ENCODE measurements around the gene ANG. TPM values are rescaled to one million over a fixed set of nuclear protein-coding genes. Genes with fewer than 3 reads are reported as not detected.

The ANG gene
- total and polyA plus RNA-seq, 2 of the 8 experiments (the other 6 are each of a cell fraction or from before 2014, with no cell fraction given), result 2.2 to 4.6 TPM

GRCh38 chr14:20662968-20663732 lies 25.4 kb upstream of the ANG start (continued):
- TF ChIP-seq BRCA1 (IDR thresholded peaks at IDR 0.05; ENCODE audit: low read depth, low read length) (no peak), POLR2AphosphoS5 (IDR thresholded peaks at IDR 0.05; ENCODE audit: low read depth, low read length) (no peak), KDM4A (IDR thresholded peaks at IDR 0.05; ENCODE audit: low read depth, low read length, severe bottlenecking) (peak; percentile 76), TAF1 (IDR thresholded peaks at IDR 0.05; ENCODE audit: low read depth, low read length) (no peak), JUN (IDR thresholded peaks at IDR 0.05; ENCODE audit: low read depth, low read length) (no peak), ZNF274 (IDR thresholded peaks at IDR 0.05; ENCODE audit: borderline replicate concordance, extremely low read depth, low read length) (no peak), JUND (IDR thresholded peaks at IDR 0.05; ENCODE audit: low read length) (no peak), KDM5A (IDR thresholded peaks at IDR 0.05; ENCODE audit: low read length) (no peak), EGR1 (IDR thresholded peaks at IDR 0.05; ENCODE audit: borderline replicate concordance, low read depth, low read length) (no peak)
- TF ChIP-seq, protein P1, sequence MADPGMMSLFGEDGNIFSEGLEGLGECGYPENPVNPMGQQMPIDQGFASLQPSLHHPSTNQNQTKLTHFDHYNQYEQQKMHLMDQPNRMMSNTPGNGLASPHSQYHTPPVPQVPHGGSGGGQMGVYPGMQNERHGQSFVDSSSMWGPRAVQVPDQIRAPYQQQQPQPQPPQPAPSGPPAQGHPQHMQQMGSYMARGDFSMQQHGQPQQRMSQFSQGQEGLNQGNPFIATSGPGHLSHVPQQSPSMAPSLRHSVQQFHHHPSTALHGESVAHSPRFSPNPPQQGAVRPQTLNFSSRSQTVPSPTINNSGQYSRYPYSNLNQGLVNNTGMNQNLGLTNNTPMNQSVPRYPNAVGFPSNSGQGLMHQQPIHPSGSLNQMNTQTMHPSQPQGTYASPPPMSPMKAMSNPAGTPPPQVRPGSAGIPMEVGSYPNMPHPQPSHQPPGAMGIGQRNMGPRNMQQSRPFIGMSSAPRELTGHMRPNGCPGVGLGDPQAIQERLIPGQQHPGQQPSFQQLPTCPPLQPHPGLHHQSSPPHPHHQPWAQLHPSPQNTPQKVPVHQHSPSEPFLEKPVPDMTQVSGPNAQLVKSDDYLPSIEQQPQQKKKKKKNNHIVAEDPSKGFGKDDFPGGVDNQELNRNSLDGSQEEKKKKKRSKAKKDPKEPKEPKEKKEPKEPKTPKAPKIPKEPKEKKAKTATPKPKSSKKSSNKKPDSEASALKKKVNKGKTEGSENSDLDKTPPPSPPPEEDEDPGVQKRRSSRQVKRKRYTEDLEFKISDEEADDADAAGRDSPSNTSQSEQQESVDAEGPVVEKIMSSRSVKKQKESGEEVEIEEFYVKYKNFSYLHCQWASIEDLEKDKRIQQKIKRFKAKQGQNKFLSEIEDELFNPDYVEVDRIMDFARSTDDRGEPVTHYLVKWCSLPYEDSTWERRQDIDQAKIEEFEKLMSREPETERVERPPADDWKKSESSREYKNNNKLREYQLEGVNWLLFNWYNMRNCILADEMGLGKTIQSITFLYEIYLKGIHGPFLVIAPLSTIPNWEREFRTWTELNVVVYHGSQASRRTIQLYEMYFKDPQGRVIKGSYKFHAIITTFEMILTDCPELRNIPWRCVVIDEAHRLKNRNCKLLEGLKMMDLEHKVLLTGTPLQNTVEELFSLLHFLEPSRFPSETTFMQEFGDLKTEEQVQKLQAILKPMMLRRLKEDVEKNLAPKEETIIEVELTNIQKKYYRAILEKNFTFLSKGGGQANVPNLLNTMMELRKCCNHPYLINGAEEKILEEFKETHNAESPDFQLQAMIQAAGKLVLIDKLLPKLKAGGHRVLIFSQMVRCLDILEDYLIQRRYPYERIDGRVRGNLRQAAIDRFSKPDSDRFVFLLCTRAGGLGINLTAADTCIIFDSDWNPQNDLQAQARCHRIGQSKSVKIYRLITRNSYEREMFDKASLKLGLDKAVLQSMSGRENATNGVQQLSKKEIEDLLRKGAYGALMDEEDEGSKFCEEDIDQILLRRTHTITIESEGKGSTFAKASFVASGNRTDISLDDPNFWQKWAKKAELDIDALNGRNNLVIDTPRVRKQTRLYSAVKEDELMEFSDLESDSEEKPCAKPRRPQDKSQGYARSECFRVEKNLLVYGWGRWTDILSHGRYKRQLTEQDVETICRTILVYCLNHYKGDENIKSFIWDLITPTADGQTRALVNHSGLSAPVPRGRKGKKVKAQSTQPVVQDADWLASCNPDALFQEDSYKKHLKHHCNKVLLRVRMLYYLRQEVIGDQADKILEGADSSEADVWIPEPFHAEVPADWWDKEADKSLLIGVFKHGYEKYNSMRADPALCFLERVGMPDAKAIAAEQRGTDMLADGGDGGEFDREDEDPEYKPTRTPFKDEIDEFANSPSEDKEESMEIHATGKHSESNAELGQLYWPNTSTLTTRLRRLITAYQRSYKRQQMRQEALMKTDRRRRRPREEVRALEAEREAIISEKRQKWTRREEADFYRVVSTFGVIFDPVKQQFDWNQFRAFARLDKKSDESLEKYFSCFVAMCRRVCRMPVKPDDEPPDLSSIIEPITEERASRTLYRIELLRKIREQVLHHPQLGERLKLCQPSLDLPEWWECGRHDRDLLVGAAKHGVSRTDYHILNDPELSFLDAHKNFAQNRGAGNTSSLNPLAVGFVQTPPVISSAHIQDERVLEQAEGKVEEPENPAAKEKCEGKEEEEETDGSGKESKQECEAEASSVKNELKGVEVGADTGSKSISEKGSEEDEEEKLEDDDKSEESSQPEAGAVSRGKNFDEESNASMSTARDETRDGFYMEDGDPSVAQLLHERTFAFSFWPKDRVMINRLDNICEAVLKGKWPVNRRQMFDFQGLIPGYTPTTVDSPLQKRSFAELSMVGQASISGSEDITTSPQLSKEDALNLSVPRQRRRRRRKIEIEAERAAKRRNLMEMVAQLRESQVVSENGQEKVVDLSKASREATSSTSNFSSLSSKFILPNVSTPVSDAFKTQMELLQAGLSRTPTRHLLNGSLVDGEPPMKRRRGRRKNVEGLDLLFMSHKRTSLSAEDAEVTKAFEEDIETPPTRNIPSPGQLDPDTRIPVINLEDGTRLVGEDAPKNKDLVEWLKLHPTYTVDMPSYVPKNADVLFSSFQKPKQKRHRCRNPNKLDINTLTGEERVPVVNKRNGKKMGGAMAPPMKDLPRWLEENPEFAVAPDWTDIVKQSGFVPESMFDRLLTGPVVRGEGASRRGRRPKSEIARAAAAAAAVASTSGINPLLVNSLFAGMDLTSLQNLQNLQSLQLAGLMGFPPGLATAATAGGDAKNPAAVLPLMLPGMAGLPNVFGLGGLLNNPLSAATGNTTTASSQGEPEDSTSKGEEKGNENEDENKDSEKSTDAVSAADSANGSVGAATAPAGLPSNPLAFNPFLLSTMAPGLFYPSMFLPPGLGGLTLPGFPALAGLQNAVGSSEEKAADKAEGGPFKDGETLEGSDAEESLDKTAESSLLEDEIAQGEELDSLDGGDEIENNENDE (IDR thresholded peaks at IDR 0.05; ENCODE audit: insufficient replicate concordance, low read length), result no peak
